Measurements from ENCODE around the gene DHTKD1. TPM values are rescaled to one million over a fixed set of nuclear protein-coding genes. Genes with fewer than 3 reads are reported as not detected.

DHTKD1 gene
- total and polyA plus RNA-seq, 8 donors, result 17.5 to 26.7 (median 18.8) TPM

DNA sequence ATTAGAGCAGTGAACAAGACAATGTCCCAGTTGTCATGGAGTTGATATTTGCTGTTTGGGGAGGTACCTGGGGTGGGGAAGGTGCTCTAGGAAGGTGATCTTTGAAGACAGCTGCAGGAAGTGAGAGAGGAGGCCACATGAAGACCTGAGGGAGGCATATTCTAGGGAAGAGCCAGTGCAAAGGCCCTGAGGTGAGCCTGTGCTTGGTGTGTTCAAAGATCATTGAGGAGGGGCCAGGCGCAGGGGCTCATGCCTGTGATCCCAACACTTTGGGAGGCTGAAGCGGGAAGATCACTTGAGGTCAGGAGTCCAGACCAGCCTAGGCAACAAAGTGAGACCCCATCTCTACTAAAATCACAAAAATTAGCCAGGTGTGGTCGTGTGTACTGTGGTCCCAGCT is 75.8 kb downstream of the DHTKD1 start:
- DNase-seq, result no peak
- TF ChIP-seq, protein P1, sequence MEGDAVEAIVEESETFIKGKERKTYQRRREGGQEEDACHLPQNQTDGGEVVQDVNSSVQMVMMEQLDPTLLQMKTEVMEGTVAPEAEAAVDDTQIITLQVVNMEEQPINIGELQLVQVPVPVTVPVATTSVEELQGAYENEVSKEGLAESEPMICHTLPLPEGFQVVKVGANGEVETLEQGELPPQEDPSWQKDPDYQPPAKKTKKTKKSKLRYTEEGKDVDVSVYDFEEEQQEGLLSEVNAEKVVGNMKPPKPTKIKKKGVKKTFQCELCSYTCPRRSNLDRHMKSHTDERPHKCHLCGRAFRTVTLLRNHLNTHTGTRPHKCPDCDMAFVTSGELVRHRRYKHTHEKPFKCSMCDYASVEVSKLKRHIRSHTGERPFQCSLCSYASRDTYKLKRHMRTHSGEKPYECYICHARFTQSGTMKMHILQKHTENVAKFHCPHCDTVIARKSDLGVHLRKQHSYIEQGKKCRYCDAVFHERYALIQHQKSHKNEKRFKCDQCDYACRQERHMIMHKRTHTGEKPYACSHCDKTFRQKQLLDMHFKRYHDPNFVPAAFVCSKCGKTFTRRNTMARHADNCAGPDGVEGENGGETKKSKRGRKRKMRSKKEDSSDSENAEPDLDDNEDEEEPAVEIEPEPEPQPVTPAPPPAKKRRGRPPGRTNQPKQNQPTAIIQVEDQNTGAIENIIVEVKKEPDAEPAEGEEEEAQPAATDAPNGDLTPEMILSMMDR (IDR thresholded peaks at IDR 0.05), result no peak
- Histone ChIP-seq H3K4me3 (no peak overlapping the region), H3K4me1 (no peaks in the 10 kb centered on the region), H3K27me3 (no peaks in the 10 kb centered on the region), H3K9me3 (no peaks in the 10 kb centered on the region), H3K27ac (no peak overlapping the region), H3K36me3 (peaks cover 0 to 28% of the 10 kb centered on the region in 2 donors)
- intact Hi-C loops (cut with DNase I), result no loop called here
- ATAC-seq, result no peak

DNA sequence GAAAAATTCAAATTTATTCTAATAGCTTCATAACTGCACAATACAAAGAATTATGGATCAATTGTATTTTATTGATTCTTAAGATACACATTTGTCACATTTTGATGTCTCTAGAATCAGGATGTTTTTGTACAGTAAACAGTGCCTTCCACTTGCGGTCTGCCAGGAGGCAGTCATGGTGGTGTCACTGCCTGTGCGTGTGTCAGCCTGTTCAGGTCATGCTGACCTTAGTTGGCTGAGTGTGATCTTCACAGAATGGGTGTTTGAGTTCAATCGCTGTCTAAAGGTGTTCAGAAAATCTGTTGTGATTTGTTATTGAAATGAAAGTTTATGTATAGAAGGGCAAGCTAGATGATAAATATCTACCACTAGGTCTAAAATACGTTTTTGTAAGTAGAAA is 81.4 kb downstream of the DHTKD1 start:
- ATAC-seq (no peak), DNase-seq (no peak)
- H3K4me3 ChIP-seq, result no peak overlapping the region
- no peaks in the 10 kb centered on the region for H3K9me3 ChIP-seq
- H3K27ac ChIP-seq, result no peak overlapping the region
- no peaks in the 10 kb centered on the region for H3K27me3 ChIP-seq
- peaks cover 0 to 14% of the 10 kb centered on the region in 2 donors for H3K36me3 ChIP-seq
- intact Hi-C loops (cut with DNase I), result no loop called here
- TF ChIP-seq, protein P1 (IDR thresholded peaks at IDR 0.05), result no peak
- H3K4me1 ChIP-seq, result no peaks in the 10 kb centered on the region

DNA sequence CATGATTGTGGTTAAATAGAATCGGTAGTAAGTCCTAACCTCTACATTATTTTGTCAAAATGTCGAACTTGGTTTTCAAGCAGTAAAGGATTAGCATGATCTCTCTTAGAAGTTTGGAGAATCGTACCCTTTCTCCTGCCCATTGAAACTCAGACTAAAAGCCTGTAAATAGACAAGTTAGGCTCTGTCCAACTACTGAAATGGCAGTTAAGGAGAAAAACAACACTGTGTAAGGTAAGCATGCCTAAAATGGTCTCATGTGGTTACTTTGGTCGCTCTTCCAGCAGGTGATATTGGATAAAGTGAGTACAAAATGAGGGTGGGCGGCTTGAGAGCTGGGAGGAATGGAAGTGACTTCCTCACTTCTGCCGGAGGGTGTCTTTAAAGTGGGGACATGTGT is 85.8 kb downstream of the DHTKD1 start:
- H3K27ac ChIP-seq, result no peak overlapping the region
- ATAC-seq (no peak), DNase-seq (no peak)
- H3K4me1 ChIP-seq, result peaks cover 0 to 7% of the 10 kb centered on the region in 2 donors
- H3K36me3 ChIP-seq, result peaks cover 0 to 20% of the 10 kb centered on the region in 2 donors
- peaks cover 0 to 20% of the 10 kb centered on the region in 2 donors for H3K27me3 ChIP-seq
- TF ChIP-seq, protein P1 (IDR thresholded peaks at IDR 0.05), result no peak
- intact Hi-C loops (cut with DNase I), result no loop called here
- no peaks in the 10 kb centered on the region for H3K9me3 ChIP-seq
- H3K4me3 ChIP-seq, result no peak overlapping the region

DNA sequence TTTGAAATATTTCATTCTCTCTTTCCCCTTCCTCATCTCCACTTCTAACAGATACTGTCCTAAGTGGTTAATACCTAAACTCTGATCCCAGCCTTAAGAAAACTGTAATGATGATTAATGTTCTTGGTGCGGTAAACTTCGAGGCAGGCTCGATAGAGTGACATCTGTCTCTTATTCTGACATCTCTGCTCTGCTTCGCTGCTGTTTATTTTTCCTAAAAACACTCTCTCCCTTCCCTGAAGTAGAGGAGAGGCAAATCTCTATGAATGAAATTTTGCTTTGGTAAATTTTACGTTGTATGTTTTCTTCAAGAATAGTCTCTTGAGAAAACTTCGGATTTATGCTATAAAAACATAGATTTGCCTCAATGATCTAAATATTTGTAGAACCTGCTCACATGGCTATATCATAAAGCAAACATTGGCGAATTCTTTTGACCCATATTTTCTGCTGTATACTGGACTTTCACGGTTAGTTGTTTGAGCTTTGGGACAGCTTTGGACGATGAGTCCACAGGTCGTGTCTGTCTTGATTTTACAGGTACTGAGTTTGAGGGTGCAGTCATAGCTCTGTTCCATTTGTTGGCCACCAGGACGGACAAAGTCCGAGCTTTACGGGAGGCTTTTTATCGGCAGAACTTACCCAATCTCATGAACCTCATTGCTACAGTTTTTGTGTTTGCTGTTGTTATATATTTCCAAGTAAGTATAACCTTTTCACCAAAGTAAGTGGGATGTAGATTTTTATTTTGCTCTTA is 87.8 kb downstream of the DHTKD1 start:
- Histone ChIP-seq H3K4me3 (no peak overlapping the region), H3K9me3 (no peaks in the 10 kb centered on the region), H3K36me3 (peaks cover 0 to 22% of the 10 kb centered on the region in 2 donors), H3K27me3 (peaks cover 0 to 26% of the 10 kb centered on the region in 2 donors), H3K4me1 (peaks cover 0 to 7% of the 10 kb centered on the region in 2 donors), H3K27ac (no peak overlapping the region)
- no peak for DNase-seq
- no peak for ATAC-seq
- TF ChIP-seq, protein P1 (IDR thresholded peaks at IDR 0.05), result no peak
- intact Hi-C loops (cut with DNase I), result no loop called here

DNA sequence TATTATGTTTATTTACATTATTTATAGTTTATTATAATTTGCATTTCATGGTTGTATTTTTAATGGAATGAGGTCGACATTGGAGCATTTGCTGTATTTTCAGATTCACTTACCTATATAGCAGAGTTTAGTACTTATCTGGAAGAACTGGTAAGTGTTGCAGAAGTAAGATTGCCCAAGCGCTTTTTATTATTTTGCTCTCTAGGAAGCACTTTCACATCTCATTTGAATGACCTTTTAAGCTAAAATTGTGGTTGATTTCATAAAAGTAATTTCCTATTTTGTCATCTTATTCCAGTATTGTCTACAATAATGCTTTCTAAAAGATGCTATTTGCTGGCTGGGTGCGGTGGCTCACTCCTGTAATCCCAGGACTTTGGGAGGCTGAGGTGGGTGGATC is 89.4 kb downstream of the DHTKD1 start:
- Histone ChIP-seq H3K27ac (no peak overlapping the region), H3K9me3 (no peaks in the 10 kb centered on the region), H3K36me3 (peaks cover 0 to 35% of the 10 kb centered on the region in 2 donors), H3K27me3 (peaks cover 0 to 27% of the 10 kb centered on the region in 2 donors), H3K4me3 (no peak overlapping the region), H3K4me1 (peaks cover 0 to 7% of the 10 kb centered on the region in 2 donors)
- TF ChIP-seq, protein P1 (IDR thresholded peaks at IDR 0.05), result no peak
- DNase-seq (no peak), ATAC-seq (no peak)
- intact Hi-C loops (cut with DNase I), result no loop called here

Data from left lung (tissue), 10 donors.